ENCODE results near the gene CRIP1.

Gene CRIP1

GRCh38 chr14:105476097-105476830 is 10.4 kb upstream of the CRIP1 start:
- TF ChIP-seq NFIC (IDR thresholded peaks at IDR 0.05) (peak; percentile 92), FOXM1 (IDR thresholded peaks at IDR 0.05; ENCODE audit: borderline replicate concordance, low read depth) (no peak), USF1 (IDR thresholded peaks at IDR 0.05) (no peak), ZBTB7A (IDR thresholded peaks at IDR 0.05; ENCODE audit: low read depth) (peak; percentile 66), EP300 (IDR thresholded peaks at IDR 0.05; ENCODE audit: borderline replicate concordance) (peak; percentile 50; the same call in 1 of the 2 replicates), CREB1 (IDR thresholded peaks at IDR 0.05; ENCODE audit: low read depth) (no peak), TCF12 (IDR thresholded peaks at IDR 0.05; ENCODE audit: low read depth) (peak; percentile 66; the same call in 1 of the 2 replicates), RAD21 (IDR thresholded peaks at IDR 0.05; ENCODE audit: low read depth) (peak; percentile 14; the same call in 1 of the 2 replicates), MAX (IDR thresholded peaks at IDR 0.05) (peak; percentile 48; the same call in 1 of the 2 replicates), REST (IDR thresholded peaks at IDR 0.05; ENCODE audit: low read depth) (no peak), CEBPB (IDR thresholded peaks at IDR 0.05) (no peak), YY1 (IDR thresholded peaks at IDR 0.05; ENCODE audit: low read depth) (peak; percentile 29; the same call in 1 of the 2 replicates), TAF1 (IDR thresholded peaks at IDR 0.05; ENCODE audit: low read depth) (no peak; the same call in 1 of the 2 replicates), EGR1 (IDR thresholded peaks at IDR 0.05) (no peak), TEAD4 (IDR thresholded peaks at IDR 0.05) (peak; percentile 23; the same call in 1 of the 2 replicates)

- TF ChIP-seq CEBPB (IDR thresholded peaks at IDR 0.05) (no peak), USF1 (IDR thresholded peaks at IDR 0.05) (no peak), TAF1 (IDR thresholded peaks at IDR 0.05; ENCODE audit: low read depth) (no peak), MAX (IDR thresholded peaks at IDR 0.05) (no peak), TEAD4 (IDR thresholded peaks at IDR 0.05) (no peak), REST (IDR thresholded peaks at IDR 0.05; ENCODE audit: low read depth) (no peak), TCF12 (IDR thresholded peaks at IDR 0.05; ENCODE audit: low read depth) (no peak), EGR1 (IDR thresholded peaks at IDR 0.05) (no peak), EP300 (IDR thresholded peaks at IDR 0.05; ENCODE audit: borderline replicate concordance) (no peak), NFIC (IDR thresholded peaks at IDR 0.05) (no peak), YY1 (IDR thresholded peaks at IDR 0.05; ENCODE audit: low read depth) (no peak), ZBTB7A (IDR thresholded peaks at IDR 0.05; ENCODE audit: low read depth) (no peak; the same call in 1 of the 2 replicates), CREB1 (IDR thresholded peaks at IDR 0.05; ENCODE audit: low read depth) (no peak), RAD21 (IDR thresholded peaks at IDR 0.05; ENCODE audit: low read depth) (no peak), FOXM1 (IDR thresholded peaks at IDR 0.05; ENCODE audit: borderline replicate concordance, low read depth) (no peak)
Measured at GRCh38 chr14:105476831-105477659, 9.6 kb upstream of the CRIP1 start.

GRCh38 chr14:105477660-105478397 is 8.9 kb upstream of the CRIP1 start:
- TF ChIP-seq CREB1 (IDR thresholded peaks at IDR 0.05; ENCODE audit: low read depth) = no peak
- TF ChIP-seq TCF12 (IDR thresholded peaks at IDR 0.05; ENCODE audit: low read depth) = no peak
- TF ChIP-seq TEAD4 (IDR thresholded peaks at IDR 0.05) = no peak
- TF ChIP-seq EGR1 (IDR thresholded peaks at IDR 0.05) = no peak
- no peak for TF ChIP-seq YY1 (IDR thresholded peaks at IDR 0.05; ENCODE audit: low read depth)
- no peak for TF ChIP-seq MAX (IDR thresholded peaks at IDR 0.05)
- no peak for TF ChIP-seq TAF1 (IDR thresholded peaks at IDR 0.05; ENCODE audit: low read depth)
- TF ChIP-seq USF1 (IDR thresholded peaks at IDR 0.05) = no peak
- no peak for TF ChIP-seq CEBPB (IDR thresholded peaks at IDR 0.05)
- TF ChIP-seq NFIC (IDR thresholded peaks at IDR 0.05) = no peak
- TF ChIP-seq EP300 (IDR thresholded peaks at IDR 0.05; ENCODE audit: borderline replicate concordance) = no peak
- TF ChIP-seq RAD21 (IDR thresholded peaks at IDR 0.05; ENCODE audit: low read depth) = no peak

Measured in Ishikawa (cell line).